Dermis blood vessel endothelial cell (primary cell): Measurements from ENCODE around the gene MGAT2. TPM values are rescaled to one million over a fixed set of nuclear protein-coding genes. Genes with fewer than 3 reads are reported as not detected.
"Not testable (repeated sequence)": the region's sequence is repeated elsewhere in the genome, so short reads cannot be mapped to it uniquely, and the experiment has no call there.

Experiments used
- DNase-seq: peaks from one replicate; pipeline ENCODE4 v3.0.0; 2010
- total RNA-seq: library from RNA; depleted of rRNA; stranded (reverse); fragments of >200 nt; gene quantifications from 2 replicates; pipeline ENCODE4 v1.2.3, GENCODE V29; 2014

Gene MGAT2
- total RNA-seq, 1 donor from 2014 or later, result 104 TPM

DNA sequence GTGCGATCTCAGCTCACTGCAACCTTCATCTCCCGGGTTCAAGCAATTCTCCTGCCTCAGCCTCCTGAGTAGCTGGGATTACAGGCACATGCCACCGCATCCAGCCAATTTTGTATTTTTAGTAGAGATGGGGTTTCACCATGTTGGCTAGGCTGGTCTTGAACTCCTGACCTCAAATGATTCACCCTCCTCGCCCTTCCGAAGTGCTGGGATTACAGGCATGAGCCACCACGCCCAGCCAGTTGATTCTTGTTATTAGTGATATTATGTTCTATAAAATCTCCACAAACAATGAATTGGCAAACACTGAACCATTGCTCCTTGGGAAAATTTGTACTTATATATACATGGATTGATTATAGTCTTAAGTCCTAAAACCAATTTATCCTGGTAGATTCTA, 36.9 kb downstream of the MGAT2 start:
- DNase-seq, result not testable (repeated sequence)

- DNase-seq, result no peak
These were observed 39.2 kb downstream of the MGAT2 start for GRCh38 chr14:49659526-49660455.

DNA sequence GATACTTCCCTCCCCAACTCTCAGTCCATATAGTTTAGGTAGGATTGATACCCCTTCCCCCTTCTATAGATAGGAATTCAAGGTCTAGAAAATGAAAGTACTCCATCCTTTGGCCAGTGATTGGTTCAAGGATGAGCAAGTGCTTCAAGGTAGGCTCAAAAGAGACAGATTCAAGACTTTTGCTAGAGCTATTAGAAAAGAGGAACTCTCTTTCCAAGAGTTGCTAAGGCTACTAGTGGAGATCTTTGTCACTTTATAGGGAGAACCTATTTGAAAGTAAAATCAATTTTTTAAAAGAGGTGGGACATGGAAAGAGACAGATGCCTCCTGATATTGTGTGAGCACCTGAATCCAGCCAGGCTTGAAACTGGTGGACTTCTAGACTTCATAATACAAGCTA, 49.9 kb downstream of the MGAT2 start:
- no peak for DNase-seq

Other genes starting within 250 kb of the MGAT2 start
- gene RPS29, start 34.4 kb upstream of the MGAT2 start, total RNA-seq, result 539 and 3,318 TPM in 2 replicates
- gene LRR1, start 21.9 kb upstream of the MGAT2 start, total RNA-seq, result 15.7 and 26.0 TPM in 2 replicates
- gene RPL36AL, start 173 bp upstream of the MGAT2 start, total RNA-seq, result 210 and 341 TPM in 2 replicates
- 9.8 and 12.3 TPM in 2 replicates for gene DNAAF2, start 14.4 kb downstream of the MGAT2 start, total RNA-seq
- gene POLE2, start 67.4 kb downstream of the MGAT2 start, total RNA-seq, result 8.7 and 13.9 TPM in 2 replicates
- 1.6 and 6.6 TPM in 2 replicates for gene KLHDC1, start 72.3 kb downstream of the MGAT2 start, total RNA-seq
- gene KLHDC2, start 147.4 kb downstream of the MGAT2 start, total RNA-seq, result 49.0 and 53.6 TPM in 2 replicates
- 72.0 and 74.0 TPM in 2 replicates for gene NEMF, start 232.0 kb downstream of the MGAT2 start, total RNA-seq